ENCODE results near the gene SEPTIN8. TPM values are rescaled to one million over a fixed set of nuclear protein-coding genes. Genes with fewer than 3 reads are reported as not detected.

SEPTIN8 gene, protein sequence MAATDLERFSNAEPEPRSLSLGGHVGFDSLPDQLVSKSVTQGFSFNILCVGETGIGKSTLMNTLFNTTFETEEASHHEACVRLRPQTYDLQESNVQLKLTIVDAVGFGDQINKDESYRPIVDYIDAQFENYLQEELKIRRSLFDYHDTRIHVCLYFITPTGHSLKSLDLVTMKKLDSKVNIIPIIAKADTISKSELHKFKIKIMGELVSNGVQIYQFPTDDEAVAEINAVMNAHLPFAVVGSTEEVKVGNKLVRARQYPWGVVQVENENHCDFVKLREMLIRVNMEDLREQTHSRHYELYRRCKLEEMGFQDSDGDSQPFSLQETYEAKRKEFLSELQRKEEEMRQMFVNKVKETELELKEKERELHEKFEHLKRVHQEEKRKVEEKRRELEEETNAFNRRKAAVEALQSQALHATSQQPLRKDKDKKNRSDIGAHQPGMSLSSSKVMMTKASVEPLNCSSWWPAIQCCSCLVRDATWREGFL
- total RNA-seq = 41.9 and 45.1 TPM in 2 replicates

GRCh38 chr5:132777209-132778069, at the start of gene SEPTIN8:
SEPTIN8 (minus strand) TSS chr5:132777239; CDS start chr5:132777137, 102 bp downstream.

DNA sequence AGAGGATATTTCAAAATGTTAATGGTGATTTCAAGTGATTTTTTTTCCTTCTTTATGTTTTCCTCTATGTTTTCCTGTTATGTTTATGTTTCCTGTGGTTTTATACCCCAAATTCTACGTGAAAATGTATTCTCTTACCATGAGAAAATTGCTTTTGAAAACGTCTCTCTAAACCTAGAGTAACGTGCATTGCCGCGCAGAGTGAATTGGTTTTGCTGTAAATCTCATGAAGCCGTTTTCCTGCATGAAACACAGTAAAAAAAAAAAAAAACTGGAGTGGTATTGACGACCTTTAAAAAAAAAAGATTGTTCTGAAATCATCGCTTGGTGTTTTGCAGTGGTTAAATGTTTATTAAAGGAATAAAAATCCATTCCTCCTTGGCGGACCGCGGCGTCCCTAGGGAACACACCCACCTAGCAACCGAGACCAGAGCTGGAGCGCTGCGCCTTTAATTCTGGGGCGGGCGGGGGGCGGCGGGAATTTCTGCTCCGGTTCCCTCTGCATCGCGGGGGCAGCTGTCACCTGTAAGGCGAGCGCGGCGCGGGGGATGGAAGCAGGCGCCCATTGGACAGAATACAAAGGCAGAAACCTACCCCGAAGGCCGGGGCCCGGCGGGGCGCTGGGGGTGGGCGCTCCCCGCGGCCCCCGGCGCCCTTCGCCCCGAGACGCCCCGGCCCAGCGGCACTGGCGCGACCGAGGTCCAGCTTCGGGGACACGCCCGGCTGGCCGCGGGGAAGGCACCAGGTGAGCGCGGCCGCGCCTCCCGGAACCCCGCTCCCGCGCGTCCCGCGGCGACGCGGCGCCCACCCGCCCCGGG, 36.0 kb upstream of the SEPTIN8 start, which contains the start of gene SOWAHA:
Gene SOWAHA, plus strand, starts transcription at position 522 of the 818 bp plus-strand sequence. CDS start 320 bp downstream, outside the sequence.

GRCh38 chr5:132746954-132747615, 30.0 kb downstream of the SEPTIN8 start, which contains the start of gene CCNI2:
CCNI2 (plus strand) TSS chr5:132747426; CDS start chr5:132747496, 70 bp downstream.

DNA sequence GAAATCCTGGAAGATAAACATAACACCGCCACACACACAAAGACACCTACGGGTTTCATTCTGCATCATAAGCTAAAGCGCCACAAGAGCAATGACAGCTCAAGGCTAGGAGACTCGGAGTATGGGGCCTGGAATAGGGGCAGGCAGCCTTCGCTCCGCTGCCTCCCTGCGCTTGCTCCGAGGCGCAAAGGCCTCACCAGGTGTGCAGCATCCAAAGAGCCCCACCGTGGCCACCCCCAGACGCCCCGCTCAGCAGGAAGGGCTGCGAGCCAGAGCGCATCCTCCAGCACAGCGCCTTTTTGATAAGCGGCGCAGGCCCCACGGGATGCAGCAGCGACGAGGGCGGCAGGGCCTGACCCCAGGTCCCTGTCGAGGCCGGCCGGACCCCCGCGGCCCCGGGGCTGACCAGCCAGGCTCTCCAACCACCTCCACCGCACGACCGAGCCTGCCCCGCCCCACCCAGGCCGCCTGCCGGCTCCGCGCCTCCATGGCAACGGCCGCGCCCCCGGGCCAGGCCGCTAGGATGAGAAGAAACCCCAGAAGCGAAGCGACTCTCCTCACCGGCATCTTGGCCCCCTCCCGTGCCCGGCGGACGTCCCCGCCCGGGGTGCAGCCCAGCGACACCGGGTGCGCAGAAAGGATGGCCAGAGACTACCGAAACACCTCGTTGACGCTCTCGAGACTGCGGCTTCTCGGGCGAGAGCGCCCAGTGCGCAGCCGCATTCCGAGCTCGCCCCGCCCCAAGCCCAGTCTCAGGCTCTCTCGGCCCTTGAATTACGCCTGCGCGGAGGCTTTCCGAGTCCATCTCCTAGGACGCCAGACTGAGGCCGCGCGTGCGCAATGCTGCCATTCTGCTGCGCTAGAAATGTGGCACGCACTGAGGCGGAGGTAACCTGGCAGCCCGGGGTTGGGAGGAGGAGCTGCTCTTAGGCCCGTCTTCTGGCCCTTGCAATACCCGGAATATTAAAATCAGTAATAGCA, 39.9 kb downstream of the SEPTIN8 start, which contains the start of gene KIF3A:
Gene KIF3A, minus strand, starts transcription at position 694 of the 981 bp plus-strand sequence. Its CDS starts 127 bp downstream, at position 567.

Other genes starting within 250 kb of the SEPTIN8 start
- not detected in 2 replicates for gene IL5, start 233.7 kb downstream of the SEPTIN8 start, total RNA-seq
- 9.1 and 10.4 TPM in 2 replicates for gene RAD50, start 220.3 kb downstream of the SEPTIN8 start, total RNA-seq
- not detected in 2 replicates for gene IL13, start 119.1 kb downstream of the SEPTIN8 start, total RNA-seq
- gene IL4, start 103.2 kb downstream of the SEPTIN8 start, total RNA-seq = not detected in 2 replicates
- gene KIF3A, start 39.7 kb downstream of the SEPTIN8 start, total RNA-seq = 3.1 and 3.4 TPM in 2 replicates
- not detected in 2 replicates for gene CCNI2, start 29.8 kb downstream of the SEPTIN8 start, total RNA-seq
- under 0.01 TPM in 1 of 2 replicates, not detected in the other for gene SOWAHA, start 36.1 kb upstream of the SEPTIN8 start, total RNA-seq
- gene SHROOM1, start 53.4 kb upstream of the SEPTIN8 start, total RNA-seq = 8.1 and 12.9 TPM in 2 replicates
- 0.15 and 0.17 TPM in 2 replicates for gene GDF9, start 89.2 kb upstream of the SEPTIN8 start, total RNA-seq
- gene UQCRQ, start 89.4 kb upstream of the SEPTIN8 start, total RNA-seq = 186 and 237 TPM in 2 replicates
- 0.34 and 0.45 TPM in 2 replicates for gene LEAP2, start 96.4 kb upstream of the SEPTIN8 start, total RNA-seq
- gene AFF4, start 186.4 kb upstream of the SEPTIN8 start, total RNA-seq = 19.6 and 23.9 TPM in 2 replicates
- gene ZCCHC10, start 249.3 kb upstream of the SEPTIN8 start, total RNA-seq = 7.9 and 8.9 TPM in 2 replicates

All from bronchus fibroblast of lung (primary cell).